ENCODE measurements around the gene APIP.
"Not testable (repeated sequence)": the region's sequence is repeated elsewhere in the genome, so short reads cannot be mapped to it uniquely, and the experiment has no call there.

Gene APIP

DNA sequence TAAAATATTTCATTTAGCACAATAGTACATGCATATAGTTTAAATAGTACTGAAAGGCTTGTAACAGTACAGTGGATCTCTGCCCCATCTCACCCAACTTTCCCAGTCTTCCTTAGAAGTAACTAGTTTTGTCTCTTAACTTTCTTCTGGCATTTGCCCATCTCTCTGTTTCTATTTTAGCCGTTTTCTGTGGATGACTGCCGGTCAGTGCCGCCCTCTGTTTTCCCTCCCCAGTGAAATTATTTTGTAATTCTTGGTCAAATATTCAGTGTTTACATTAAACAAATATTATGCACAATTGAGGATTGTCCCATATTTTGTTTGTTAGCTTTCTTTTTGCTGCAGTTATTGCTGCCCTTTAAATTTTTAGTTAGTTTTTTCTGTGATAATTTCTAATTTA is 8.5 kb upstream of the APIP start:
- no peak for DNase-seq

DNA sequence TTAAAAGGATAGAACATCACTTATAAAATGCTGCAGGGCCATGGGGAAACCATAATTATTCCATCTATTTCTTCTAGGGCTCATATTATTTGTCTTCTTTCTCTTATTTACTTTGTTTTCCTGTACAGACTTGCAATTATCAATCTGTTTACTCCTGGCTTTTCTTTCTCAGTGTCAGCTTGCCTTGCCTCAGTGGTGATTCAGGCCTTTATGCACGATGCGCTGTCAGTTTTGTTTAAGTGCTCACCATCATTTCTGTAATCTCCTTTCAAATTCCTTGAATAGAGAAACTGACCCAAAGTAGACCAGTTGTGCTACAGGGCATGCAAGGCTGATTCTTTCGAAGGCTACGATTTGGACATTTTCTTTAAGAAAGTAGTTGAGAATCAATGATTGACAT is 5.0 kb upstream of the APIP start:
- no peak for DNase-seq

DNA sequence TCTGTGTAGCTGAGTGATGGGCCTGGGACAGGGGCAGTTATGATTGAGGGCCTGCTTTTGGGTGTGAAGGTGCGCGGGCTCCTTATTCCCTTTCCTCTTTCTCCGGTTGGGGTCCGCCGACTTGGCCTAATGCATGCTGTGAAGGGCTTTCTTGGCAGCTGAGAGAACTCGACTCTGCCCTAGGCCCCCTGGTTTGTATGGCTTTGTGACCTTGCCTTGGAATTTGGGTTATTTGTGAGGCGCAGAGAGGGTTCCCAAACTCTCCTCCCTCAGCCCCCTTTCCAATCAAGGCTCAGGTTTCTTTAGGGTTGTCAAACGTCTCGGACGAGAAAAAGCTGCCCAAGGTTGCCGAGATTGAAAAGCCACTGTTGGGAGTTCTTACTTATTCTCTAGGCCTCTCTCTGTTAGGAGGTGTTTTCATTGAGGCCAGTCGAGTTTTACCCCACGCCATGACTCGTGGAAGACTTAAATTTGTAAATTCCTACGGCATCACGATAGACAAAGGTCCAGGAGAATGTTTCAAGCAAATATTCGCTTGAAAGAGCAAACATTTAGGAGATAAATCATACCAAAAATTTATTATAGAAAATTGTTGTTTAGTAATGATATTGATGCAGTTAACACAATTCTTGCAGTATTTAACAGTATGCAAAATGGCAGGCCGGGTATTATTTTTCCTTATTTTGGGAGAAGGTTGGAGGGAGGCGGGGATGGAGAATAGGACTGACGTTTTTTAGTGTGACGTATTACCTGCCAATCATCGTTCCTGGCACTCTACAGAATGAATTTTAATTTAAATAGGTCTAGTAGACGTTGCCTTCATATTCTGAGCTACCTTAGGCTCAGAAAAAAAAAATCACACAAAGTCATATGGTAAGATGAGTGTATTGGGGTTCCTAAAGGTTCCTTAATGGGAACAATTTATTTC is 928 bp upstream of the APIP start:
- no peak for DNase-seq

DNA sequence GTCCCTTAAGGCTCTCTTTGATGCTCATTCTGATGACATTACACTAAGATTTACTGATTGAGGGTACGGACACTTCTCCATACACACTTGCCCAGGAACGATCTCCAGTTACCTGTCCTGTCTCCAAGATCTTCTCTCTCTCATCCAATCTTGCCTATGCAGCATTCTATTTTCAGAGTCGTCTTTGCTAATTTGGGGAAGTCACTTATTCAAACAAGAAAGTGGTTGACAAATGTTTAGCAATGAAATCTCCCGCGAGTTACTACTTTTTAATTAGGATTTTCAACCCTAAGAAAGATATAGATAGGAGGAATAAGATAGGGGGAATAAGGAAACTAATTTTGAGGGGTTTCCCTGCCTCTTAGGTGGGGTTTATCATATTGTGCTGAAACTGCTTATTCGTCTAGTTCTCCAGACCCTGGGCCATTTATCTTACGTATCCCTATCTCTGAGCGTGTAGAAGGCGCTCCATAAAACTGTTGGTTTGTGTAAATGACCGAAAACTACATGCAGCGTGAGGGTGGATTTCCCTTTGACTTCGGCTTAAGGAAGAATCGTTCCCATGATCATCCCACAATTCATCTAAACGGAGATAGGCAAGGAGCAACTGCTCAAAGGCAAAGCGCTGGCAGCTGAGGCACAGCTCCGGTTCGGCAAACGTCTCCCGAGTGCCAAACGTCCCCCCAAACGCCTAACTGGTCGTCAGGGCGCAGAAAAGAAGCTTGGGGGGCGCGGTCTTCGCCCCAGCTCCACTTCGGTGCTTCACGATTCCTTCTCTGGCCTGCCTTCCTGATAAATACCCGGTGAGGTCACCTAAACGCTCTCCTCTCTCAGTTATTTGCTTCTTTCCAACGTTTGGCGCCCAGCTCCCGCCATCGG is 804 bp downstream of the APIP start:
- DNase-seq, result no peak

DNA sequence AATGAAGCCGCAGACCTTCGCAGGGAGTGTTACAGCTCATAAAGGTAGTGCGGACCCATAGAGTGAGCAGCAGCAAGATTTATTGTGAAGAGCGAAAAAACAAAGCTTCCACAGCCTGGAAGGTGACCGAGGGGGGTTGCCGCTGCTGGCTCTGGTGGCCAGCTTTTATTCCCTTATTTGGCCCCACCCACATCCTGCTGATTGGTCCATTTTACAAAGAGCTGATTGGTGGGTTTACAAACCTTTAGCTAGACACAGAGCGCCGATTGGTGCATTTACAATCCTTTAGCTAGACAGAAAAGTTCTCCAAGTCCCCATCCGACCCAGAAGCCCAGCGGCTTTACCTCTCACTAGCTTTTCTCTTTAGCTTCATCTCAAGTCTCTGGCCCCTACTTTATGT is 2.6 kb downstream of the APIP start:
- DNase-seq, result not testable (repeated sequence)

DNA sequence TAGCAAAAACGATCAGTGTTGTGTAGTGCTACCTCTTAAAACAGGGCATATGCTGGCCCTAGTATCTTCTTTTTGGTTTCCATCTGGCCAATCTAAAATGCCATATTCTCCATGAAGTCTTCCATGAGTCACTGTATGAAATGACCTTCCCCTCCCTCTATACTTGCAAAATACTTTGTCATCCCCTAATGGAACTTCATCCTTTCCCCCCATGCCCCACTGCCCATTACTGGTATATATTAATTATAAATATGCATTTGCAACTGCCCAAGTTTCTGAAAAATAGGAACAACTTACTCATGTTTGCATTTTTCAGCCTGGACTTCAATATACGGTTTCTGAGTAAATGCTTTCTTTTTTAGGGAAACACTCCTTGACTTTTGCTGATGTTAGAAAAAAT is 4.5 kb downstream of the APIP start:
- DNase-seq, result no peak

DNA sequence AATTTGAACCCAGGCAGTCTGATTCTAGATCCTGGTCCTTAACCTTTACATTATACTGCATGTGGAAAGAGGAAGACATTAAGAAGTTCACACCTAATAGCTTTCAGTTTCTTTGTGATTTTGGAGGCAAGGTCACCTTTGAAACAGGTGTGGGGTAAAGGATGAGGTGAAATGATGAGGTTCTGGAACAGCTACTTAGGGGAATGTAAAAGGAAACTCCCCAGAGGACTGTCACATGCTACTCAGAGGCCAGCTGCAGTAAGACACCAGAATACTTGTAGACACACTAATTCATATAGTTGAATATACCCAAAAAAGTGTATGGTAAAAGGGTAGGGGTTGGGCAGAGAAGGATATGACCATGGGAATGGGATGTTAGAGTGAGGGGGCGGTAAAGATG is 5.4 kb downstream of the APIP start:
- no peak for DNase-seq

DNA sequence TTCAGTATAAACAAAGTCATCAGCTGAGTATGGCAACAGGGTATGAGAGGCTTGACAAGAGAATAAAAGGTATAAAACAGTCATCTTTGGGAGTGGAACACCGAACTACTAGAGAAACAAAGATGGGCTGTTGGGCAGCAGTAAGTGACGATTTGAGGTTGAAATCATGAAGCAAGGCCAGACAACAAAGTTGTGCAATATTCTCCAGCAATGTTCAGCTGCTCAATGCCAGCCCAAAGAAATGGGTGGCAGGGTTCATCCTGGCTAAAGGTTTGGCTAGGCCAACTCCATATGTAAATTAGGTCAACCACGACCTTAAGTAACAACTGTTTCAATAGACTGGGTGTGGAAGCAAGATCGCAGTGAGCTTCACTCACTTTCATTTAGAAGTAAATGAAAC is 6.2 kb downstream of the APIP start:
- DNase-seq, result no peak

DNA sequence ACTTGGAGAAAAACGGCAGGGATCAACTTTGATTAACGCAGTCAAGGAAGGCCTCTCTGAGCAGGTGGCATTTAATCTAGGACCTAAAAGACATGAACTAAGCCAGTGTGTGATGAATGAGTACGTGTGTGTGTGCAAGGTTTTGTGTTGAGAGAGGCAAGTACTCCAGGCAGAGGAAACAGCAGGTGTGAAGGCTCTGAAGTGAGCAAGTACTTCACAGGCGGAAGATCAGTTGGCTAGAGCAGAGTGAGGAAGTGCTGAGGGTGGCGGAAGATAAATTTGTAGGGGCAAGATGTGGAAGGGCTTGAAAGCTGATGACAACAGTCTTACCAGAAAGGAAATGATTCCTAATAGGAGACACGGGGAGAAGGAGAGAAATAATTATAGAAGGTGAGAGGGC is 6.8 kb downstream of the APIP start:
- no peak for DNase-seq

DNA sequence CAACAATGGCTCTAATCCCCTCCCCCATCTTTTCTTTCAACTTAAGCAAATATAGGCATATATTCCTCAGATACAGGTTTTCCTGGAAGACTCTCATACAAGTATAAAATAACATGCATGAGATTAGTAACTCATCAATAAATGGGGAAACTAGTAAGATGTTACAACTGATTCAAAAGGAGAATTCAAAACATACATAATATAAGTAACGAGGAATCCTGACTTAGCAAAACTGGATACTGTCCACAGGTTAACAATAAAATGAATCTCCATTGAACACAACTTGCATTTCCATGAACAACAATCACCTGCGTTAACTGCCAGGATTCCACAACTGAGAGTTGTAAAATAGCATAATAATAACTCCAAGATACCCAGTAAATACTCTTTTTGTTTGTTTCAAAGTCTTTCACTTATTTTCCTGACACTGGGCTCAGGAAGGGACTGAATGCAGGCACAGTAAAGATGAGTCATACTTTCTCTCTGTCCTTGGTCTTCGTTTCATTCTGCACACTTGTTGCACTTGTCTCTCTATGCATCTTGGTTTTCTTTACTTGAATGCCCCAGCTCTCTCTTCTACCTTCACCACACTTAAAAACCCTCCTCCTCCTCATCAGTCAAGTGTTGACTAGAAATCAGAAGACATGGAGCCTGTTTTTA is 8.1 kb downstream of the APIP start:
- DNase-seq, result no peak

DNA sequence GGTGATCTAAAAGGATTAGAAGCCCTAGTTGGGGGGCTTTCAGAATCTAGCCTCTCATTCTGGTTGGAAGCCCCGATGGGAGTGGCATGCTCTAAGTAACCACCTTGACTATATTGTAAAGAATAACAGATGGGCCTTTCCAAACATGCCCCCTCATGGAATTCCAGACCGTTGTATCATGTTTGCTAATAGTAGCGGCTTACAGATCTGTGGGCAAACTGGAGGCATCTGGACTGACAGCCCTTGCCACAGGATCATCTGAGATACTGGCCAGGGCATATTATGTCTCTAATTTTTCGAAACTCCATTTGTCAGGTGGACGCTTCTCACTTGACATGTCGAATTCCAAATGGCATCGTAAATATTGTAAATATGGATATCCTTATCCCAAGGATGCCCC is 10.5 kb downstream of the APIP start:
- no peak for DNase-seq

DNA sequence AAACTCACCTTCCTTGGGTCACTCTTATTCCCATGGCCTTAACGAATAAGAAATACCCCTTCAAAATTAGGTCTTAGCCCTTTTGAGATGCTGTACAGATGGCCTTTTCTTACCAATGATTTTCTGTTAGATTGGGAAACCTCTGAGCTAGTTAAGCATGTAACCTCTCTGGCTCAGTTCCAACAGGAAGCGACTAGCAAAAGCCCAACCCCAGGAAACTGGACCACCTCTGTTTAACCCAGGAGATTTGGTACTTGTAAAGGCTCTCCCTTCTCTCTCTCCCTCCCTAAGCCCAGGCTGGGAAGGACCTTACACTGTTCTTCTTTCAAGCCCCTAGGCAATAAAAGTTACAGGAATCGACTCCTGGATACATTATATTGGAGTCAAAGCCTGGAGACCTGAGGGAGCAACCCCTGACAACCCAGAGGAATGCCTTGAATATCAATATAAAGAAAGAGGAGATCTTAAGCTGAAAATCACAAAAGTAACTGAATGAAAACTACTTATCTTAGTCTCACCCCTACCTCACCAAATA is 11.7 kb downstream of the APIP start:
- DNase-seq, result no peak

DNA sequence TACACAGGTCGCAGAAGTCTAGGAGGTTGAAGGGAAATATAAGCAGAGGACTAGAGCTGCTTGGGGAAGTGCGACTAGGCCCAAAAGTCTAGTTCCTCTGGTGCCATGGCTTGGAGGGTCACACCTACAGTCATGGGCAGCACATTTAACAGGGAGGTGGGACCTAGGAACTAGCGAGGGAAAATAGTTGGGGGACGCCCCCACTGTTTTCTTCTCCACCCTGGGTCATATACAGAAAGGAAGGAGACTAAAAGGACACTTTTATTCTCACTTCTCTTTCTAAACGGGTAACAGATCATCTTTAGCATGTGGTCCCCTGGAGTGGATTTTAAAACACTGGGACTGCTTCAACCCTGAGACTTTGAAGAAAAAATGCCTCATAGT is 16.6 kb downstream of the APIP start:
- no peak for DNase-seq

DNA sequence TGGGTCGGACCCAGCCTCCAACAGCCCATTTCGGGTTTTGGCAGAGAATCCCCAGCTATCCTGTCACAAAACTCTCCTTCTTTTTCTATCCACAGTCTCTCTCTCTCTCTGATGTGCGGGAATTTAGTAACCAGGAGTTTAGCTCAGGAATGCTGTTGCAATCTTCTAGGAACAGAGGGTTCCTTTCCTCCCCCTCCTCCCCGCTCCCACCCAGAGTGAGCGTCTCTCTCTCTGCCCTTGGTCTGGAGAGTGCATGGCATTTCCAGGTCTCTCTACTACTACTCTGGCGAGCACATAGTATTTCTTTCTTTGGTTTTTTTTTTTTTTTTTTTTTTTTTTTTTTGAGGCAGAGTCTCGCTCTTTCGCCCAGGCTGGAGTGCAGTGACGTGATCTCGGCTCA is 17.7 kb downstream of the APIP start:
- DNase-seq, result no peak

DNA sequence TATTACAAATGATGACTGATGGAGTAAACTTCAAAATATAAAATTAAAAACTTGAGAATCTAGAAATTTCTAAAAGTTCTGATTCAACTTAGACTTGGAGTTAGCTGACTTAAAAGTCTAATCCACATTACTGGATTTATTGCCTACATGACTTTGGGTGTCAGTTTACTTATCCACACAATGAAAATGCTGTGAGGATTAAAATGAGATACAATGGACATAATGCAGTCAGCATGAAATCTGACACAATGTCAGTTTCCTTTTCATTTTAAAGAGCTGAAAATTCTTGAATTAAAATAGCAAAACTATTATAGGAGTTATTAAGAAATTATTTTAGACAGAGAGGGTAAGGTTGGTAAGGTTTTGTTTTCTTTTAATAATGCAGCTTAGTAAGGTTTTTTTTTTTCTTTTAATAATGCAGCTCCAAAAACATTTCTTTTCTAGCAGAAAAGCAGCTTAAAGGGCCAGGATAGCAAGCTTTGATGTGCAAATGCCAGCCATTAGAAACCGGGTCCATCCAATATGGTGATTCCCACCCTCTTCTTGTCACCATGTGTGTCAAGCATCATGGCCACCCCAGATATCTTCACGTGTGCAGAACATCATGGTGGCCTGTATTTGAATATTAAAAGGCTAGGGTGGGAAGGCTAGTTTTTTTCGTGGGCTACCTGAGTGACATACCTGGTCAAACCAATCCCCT is 18.9 kb downstream of the APIP start:
- DNase-seq, result no peak

DNA sequence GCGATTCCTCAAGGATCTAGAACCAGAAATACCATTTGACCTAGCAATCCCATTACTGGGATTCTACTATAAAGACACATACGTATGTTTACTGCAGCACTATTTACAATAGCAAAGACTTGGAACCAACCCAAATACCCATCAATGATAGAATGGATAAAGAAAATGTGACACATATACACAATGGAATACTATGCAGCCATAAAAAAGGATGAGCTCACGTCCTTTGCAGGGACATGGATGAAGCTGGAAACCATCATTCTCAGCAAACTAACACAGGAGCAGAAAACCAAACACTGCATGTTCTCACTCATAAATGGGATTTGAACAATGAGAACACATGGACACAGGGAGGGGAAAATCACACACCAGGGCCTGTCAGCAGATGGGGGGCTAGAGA is 20.0 kb downstream of the APIP start:
- DNase-seq, result not testable (repeated sequence)

DNA sequence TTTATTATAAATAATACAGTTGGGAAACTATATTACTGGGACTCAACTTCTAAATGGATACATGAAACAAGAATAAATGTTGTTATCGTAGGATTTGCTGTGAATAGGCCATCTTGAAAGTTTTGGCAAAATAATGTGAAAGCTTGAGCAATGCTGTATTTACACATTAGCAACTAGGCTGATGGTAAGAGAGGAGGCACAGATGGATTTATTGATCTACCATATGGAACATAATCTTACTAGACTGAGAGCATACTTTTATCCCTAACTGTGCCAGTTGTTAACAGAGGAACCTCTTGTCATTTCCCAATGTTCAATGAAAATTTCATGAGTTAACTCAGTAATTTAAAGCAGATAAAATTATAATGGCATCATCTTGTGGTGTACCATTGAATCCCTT is 22.8 kb downstream of the APIP start:
- no peak for DNase-seq

DNA sequence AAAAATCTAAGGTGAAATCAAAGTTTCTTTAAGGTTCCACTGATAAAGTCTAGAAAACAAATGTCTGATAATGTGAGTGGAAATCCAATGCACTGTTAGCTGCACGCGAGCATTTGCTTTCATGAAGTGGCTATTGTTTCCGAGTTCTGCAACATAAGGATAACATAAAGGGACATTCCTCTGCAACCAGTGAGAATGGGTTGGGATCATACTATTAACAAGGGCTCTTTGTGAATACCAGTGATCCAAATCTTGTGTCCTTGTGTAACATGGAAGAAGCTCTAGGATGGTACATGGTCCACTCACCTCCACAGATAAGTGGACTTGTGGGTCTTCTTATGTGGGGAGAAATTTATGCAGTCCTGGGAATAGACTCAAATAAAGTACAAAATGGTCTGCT is 24.6 kb downstream of the APIP start:
- DNase-seq, result no peak

DNA sequence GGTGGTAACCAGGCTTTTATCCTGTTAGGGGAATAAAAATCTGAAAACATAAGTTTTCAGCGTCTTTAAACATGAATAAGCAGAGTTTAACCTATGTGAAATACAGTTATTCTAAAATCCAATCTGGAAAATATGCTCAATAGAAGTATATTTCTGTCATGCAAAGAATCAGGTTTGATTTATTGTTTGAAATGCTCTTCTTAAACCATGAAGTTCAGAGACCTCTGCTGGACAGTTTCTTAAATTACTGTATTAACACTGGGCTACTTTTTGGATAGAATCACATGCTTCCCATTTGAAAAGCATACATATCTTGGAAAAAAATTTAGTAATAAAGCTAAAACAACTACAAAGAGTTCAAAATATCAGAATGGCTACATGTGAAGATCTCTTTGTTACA is 25.4 kb downstream of the APIP start:
- peak in 1 of 2 donors; percentile 28 for DNase-seq

DNA sequence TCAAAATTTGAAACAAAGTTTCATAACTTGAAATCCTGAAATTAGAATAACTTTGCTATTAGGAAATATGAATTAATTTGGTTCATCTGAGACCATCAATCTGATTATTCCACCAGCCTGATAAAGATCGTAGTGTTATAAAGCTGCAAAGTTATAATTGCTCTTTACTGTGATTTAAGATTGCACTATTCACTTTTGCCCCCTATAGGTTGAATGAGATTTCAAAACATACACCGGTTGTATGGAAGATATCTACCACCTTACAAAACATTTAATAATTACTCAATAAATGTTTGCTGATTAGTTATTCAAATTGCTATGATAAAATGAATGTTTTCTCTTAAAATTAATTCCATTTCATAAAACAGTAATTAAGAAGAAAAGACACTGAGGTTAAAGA is 26.1 kb downstream of the APIP start:
- DNase-seq, result no peak

DNA sequence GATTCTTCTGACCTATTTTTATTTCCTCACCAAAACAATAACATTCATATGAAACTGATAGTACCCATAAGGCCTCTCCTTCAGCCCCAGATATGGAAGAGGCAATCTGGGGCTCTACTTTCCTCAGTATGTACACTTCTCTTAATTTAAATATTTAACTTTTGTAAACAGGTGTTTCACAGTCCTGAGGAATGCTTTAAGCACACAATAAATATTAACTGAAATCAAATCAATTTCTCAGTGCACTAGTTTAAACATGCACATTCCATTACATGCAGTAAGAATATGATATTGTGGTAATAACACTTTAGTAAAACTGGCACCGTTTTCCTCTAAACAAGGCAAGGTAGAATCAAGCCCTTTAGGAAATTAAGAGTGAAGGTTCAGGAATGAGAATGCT is 28.9 kb downstream of the APIP start:
- DNase-seq, result no peak

DNA sequence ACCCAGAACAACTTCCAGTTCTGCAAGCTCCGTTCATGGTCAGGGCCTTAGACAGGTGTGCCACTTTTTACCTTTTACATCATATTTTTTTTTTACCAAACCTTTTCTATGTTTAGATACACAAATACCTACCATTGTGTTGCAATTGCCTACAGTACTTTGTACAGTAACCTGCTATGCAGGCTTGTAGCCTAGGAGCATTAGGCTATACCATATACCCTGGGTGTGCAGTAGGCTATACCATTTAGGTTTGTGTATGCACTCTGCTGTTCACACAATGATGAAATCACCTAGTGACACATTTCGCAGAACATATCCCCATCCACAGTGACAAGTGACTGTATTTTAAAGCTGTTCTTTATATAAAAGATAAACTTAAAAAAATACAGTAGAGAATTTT is 29.6 kb downstream of the APIP start:
- DNase-seq, result no peak

DNA sequence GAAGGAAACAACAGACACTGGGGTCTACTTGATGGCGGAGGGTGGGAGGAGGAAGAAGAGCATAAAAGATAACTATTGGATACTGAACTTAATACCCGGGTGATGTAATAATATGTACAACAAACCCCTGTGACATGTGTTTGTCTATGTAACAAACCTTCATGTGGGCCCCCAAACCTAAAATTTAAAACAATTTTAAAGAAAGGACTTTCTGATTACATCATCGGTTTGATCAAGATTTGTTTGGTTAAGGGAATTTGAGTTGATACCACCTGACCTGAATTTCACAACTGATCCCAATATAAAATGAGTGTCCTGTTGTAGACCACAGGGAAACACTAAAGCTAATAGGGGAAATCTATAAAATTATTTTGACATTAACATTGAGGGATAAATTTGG is 34.3 kb downstream of the APIP start:
- no peak for DNase-seq
